ENCODE data around the gene SNX22. TPM values are rescaled to one million over a fixed set of nuclear protein-coding genes. Genes with fewer than 3 reads are reported as not detected.

The SNX22 gene
- polyA plus RNA-seq, 1 donor (not counting 4 experiments of a cell fraction or from before 2014, with no cell fraction given): 0.04 TPM

DNA sequence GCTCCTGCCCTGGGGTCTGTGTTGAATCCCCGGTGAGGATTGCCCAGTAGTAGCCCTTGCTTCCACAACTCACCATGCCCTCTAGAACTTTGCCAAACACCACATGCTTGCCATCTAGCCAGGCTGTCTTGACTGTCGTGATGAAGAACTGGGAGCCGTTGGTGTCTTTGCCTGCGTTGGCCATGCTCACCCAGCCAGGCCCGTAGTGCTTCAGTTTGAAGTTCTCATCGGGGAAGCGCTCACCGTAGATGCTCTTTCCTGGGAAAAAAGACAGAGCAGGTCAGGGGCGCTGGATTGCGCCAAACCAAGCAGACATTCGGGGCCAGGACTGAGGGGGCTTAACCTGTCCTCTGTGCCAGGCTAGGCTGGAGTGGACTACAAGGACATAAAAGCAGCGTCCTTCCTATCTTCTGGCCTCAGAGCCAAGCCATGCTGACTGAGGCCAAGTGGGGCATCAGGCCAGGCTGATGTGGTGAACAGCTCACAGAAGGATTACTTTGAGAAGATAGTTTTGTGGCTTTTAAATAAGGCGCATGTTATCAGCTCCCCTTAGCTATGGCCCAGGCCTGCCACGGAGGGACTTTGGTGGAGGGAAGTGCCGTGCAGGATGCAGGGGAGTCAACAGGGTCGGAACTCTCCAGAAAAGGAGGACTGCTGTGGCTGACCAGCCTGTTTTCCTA, 5.3 kb downstream of the SNX22 start:
- H3K4me3 ChIP-seq (ENCODE audit: control insufficient read depth in 2 of 3, extremely low read depth in 1 of 3, insufficient read depth in 2 of 3, low read depth in 1 of 3, low read length in 3 of 3): no peak overlapping the region
- no peak for DNase-seq (ENCODE audit: low read depth, low spot score)
- peaks cover 17% of the 10 kb centered on the region for H4K20me1 ChIP-seq (ENCODE audit: control insufficient read depth, extremely low read depth, insufficient read depth, low read length)
- H3K4me1 ChIP-seq (ENCODE audit: control insufficient read depth, extremely low read depth, insufficient read depth, low read length): peaks cover 17% of the 10 kb centered on the region
- H3K9me1 ChIP-seq (ENCODE audit: control insufficient read depth, extremely low read depth, insufficient read depth, low read length): peaks cover 2% of the 10 kb centered on the region
- H3K27me3 ChIP-seq (ENCODE audit: control insufficient read depth, extremely low read depth, insufficient read depth, low read length): peaks cover 12% of the 10 kb centered on the region
- H3K27ac ChIP-seq (ENCODE audit: control insufficient read depth, insufficient read depth, low read length): no peak overlapping the region
- FAIRE-seq: no peak
- H3K9ac ChIP-seq (ENCODE audit: control insufficient read depth, extremely low read depth, insufficient read depth, low read length): no peak overlapping the region
- peaks cover 45 to 53% of the 10 kb centered on the region in 2 experiments for H3K36me3 ChIP-seq (ENCODE audit: control insufficient read depth in 2 of 2, extremely low read depth in 1 of 2, insufficient read depth in 2 of 2, low read length in 2 of 2)
- H3K9me3 ChIP-seq (ENCODE audit: control insufficient read depth, low read depth, low read length): no peaks in the 10 kb centered on the region
- TF ChIP-seq EZH2 (IDR thresholded peaks at IDR 0.05; ENCODE audit: low read length): no peak
- TF ChIP-seq, protein P1, sequence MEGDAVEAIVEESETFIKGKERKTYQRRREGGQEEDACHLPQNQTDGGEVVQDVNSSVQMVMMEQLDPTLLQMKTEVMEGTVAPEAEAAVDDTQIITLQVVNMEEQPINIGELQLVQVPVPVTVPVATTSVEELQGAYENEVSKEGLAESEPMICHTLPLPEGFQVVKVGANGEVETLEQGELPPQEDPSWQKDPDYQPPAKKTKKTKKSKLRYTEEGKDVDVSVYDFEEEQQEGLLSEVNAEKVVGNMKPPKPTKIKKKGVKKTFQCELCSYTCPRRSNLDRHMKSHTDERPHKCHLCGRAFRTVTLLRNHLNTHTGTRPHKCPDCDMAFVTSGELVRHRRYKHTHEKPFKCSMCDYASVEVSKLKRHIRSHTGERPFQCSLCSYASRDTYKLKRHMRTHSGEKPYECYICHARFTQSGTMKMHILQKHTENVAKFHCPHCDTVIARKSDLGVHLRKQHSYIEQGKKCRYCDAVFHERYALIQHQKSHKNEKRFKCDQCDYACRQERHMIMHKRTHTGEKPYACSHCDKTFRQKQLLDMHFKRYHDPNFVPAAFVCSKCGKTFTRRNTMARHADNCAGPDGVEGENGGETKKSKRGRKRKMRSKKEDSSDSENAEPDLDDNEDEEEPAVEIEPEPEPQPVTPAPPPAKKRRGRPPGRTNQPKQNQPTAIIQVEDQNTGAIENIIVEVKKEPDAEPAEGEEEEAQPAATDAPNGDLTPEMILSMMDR (optimal IDR thresholded peaks at IDR 0.05 in 1 of 3, IDR thresholded peaks at IDR 0.05 in 1 of 3, conservative IDR thresholded peaks at IDR 0.05 in 1 of 3; ENCODE audit: extremely low read depth in 1 of 3, insufficient read depth in 2 of 3, low read length in 3 of 3): no peak
- dilution Hi-C loops (cut with MboI; ENCODE audit: extremely low pct_ligation_motif_present, low sequenced_read_pairs): no loop called here
- no peak overlapping the region for H2AFZ ChIP-seq (ENCODE audit: control insufficient read depth, low read length)
- H3K79me2 ChIP-seq (ENCODE audit: control insufficient read depth, insufficient read depth, low read length): peaks cover 32% of the 10 kb centered on the region
- no peak overlapping the region for H3K4me2 ChIP-seq (ENCODE audit: control insufficient read depth, extremely low read depth, insufficient read depth, low read depth, low read length)

DNA sequence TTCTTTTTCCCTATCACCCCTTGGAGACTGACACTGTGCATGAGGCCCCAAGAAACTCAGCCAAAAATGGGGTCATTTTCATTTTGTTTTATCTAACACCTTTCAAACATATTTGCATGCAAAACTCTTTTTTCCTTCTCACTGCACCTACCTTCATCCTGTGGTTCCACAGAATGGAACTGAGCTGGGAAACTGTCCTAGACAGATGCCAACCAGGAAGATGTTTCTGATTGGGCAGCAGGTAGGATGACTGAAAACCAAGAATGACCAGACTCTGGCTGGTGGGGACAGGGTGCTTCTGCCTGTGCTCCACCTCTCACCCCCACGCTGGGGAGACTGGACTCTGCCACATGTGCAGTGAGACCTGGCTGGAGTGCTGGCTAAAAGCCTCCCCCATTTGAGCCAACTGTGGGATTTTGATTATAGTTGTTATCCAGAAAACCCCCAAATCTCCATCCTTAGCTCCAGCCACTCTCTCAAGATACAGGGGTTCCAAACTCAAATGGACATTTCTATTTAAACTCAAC, 6.1 kb downstream of the SNX22 start:
- Histone ChIP-seq H3K36me3 (ENCODE audit: control insufficient read depth in 2 of 2, extremely low read depth in 1 of 2, insufficient read depth in 2 of 2, low read length in 2 of 2) (peaks cover 46 to 58% of the 10 kb centered on the region in 2 experiments), H3K9me3 (ENCODE audit: control insufficient read depth, low read depth, low read length) (no peaks in the 10 kb centered on the region), H2AFZ (ENCODE audit: control insufficient read depth, low read length) (no peak overlapping the region), H3K4me2 (ENCODE audit: control insufficient read depth, extremely low read depth, insufficient read depth, low read depth, low read length) (no peak overlapping the region), H3K9me1 (ENCODE audit: control insufficient read depth, extremely low read depth, insufficient read depth, low read length) (peaks cover 2% of the 10 kb centered on the region), H4K20me1 (ENCODE audit: control insufficient read depth, extremely low read depth, insufficient read depth, low read length) (peaks cover 17% of the 10 kb centered on the region), H3K79me2 (ENCODE audit: control insufficient read depth, insufficient read depth, low read length) (peaks cover 41% of the 10 kb centered on the region), H3K27ac (ENCODE audit: control insufficient read depth, insufficient read depth, low read length) (no peak overlapping the region), H3K4me1 (ENCODE audit: control insufficient read depth, extremely low read depth, insufficient read depth, low read length) (peaks cover 16% of the 10 kb centered on the region), H3K9ac (ENCODE audit: control insufficient read depth, extremely low read depth, insufficient read depth, low read length) (no peak overlapping the region), H3K27me3 (ENCODE audit: control insufficient read depth, extremely low read depth, insufficient read depth, low read length) (peaks cover 4% of the 10 kb centered on the region), H3K4me3 (ENCODE audit: control insufficient read depth in 2 of 3, extremely low read depth in 1 of 3, insufficient read depth in 2 of 3, low read depth in 1 of 3, low read length in 3 of 3) (no peak overlapping the region)
- DNase-seq (ENCODE audit: low read depth, low spot score): no peak
- FAIRE-seq: no peak
- TF ChIP-seq, protein P1 (optimal IDR thresholded peaks at IDR 0.05 in 1 of 3, IDR thresholded peaks at IDR 0.05 in 1 of 3, conservative IDR thresholded peaks at IDR 0.05 in 1 of 3; ENCODE audit: extremely low read depth in 1 of 3, insufficient read depth in 2 of 3, low read length in 3 of 3): no peak
- no peak for TF ChIP-seq EZH2 (IDR thresholded peaks at IDR 0.05; ENCODE audit: low read length)
- dilution Hi-C loops (cut with MboI; ENCODE audit: extremely low pct_ligation_motif_present, low sequenced_read_pairs): no loop called here
